Naive thymus-derived CD8-positive, alpha-beta T cell (primary cell): Measurements from ENCODE around the gene CFAP221. TPM values are rescaled to one million over a fixed set of nuclear protein-coding genes. Genes with fewer than 3 reads are reported as not detected.

Experiments
- ATAC-seq, 2 donors: fragments of 150-1000 bp; cut with Tn5 transposase in 1 of 2; sonication (Bioruptor Pico), chemical (Tn5 transposase) in 1 of 2; 1 replicate in 1 of 2; 2 replicates in 1 of 2; pipeline ENCODE4 v1.10.0; 2021; ENCODE audit warnings: mild to moderate bottlenecking in 2 of 2, moderate library complexity in 2 of 2
- POLR2A ChIA-PET: fragments of 350-600 bp; sonication (Branson Sonifier 250); formaldehyde crosslinking; loops from one replicate; lab custom pipeline; 2021; ENCODE audit warnings: antibody characterized with exemption; lab: Charles Lee
- DNase-seq, 10 donors: peaks; one replicate each; pipeline versions ENCODE4 v3.0.0 to v3.0.0-alpha.2; 2020 to 2022
- H3K27ac Mint-ChIP-seq, 10 donors: one replicate each; pipeline ENCODE4 v1.8.0; 2020 to 2022; ENCODE audit warnings: mild to moderate bottlenecking in 10 of 10, mixed read lengths in 10 of 10, moderate library complexity in 4 of 10, inconsistent platforms in 1 of 10
- H3K27me3 Mint-ChIP-seq, 5 donors: one replicate each; pipeline ENCODE4 v1.8.0; 2021 to 2022; ENCODE audit warnings: mixed read lengths in 5 of 5
- H3K36me3 Mint-ChIP-seq, 3 donors: one replicate each; pipeline ENCODE4 v1.8.0; 2020 to 2022; ENCODE audit warnings: mixed read lengths in 3 of 3, mild to moderate bottlenecking in 2 of 3, inconsistent platforms in 1 of 3
- H3K4me1 Mint-ChIP-seq, 4 donors: one replicate each; pipeline ENCODE4 v1.8.0; 2021 to 2022; ENCODE audit warnings: mixed read lengths in 4 of 4
- H3K4me3 Mint-ChIP-seq, 10 donors: one replicate each; pipeline ENCODE4 v1.8.0; 2020 to 2022; ENCODE audit warnings: mild to moderate bottlenecking in 10 of 10, mixed read lengths in 10 of 10, moderate library complexity in 6 of 10, inconsistent platforms in 1 of 10
- H3K9me3 Mint-ChIP-seq, 9 donors: one replicate each; pipeline ENCODE4 v1.8.0; 2020 to 2022; ENCODE audit warnings: mixed read lengths in 9 of 9, mild to moderate bottlenecking in 3 of 9, inconsistent platforms in 1 of 9, moderate library complexity in 1 of 9
- polyA plus RNA-seq, 3 donors: library from polyadenylated mRNA; unstranded; fragments of 300-500 nt; fragmentation: Illumina TruSeq; gene quantifications; one replicate each; pipeline ENCODE4 v1.2.3, GENCODE V29; 2021
- total RNA-seq, 8 experiments: library from RNA in 2 of 8; stranded (reverse) in 2 of 8; gene quantifications; one replicate each; pipeline ENCODE4 v1.2.3 and lab custom pipeline; 2021 to 2026

CFAP221 gene
- total and polyA plus RNA-seq, 5 experiments from 2014 or later = not detected

- H3K27me3 Mint-ChIP-seq = peaks cover 25 to 73% (median 34%) of the 10 kb centered on the region in 5 donors
- peaks cover 0 to 3% (median 0%) of the 10 kb centered on the region in 3 donors for H3K36me3 Mint-ChIP-seq
- POLR2A ChIA-PET = no interaction called here
- ATAC-seq = no peak
- no peak overlapping the region for H3K4me3 Mint-ChIP-seq
- H3K27ac Mint-ChIP-seq = no peak overlapping the region
- no peak for DNase-seq
- no peaks in the 10 kb centered on the region for H3K4me1 Mint-ChIP-seq
- peaks cover 0 to 2% (median 0%) of the 10 kb centered on the region in 9 donors for H3K9me3 Mint-ChIP-seq
Observed at GRCh38 chr2:119521433-119522050, 22.7 kb upstream of the CFAP221 start.

DNA sequence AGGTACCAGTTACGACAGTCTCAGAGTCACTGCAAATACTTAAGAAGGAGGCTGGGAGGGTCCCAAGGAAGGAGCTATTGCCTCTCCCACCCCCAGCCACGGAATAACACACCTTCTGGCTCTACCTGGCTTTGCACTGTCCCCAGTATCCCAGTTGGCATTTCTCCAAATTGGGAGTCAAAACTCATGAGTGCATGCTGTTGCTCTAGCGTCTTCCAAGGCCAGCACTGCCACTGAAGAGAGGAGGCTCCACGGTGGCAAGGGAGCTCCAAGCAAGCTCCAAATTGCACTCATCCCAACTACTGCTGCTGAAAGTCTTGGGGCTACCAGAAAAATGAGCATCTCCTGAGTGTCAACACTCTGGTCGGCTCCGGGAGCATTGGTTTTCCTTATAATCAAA, 21.6 kb upstream of the CFAP221 start:
- Mint-ChIP-seq H3K27ac (peak overlapping the region in 1 of 10 donors; percentile 19), H3K4me3 (no peak overlapping the region), H3K27me3 (peaks cover 24 to 74% (median 44%) of the 10 kb centered on the region in 5 donors), H3K9me3 (peaks cover 0 to 3% (median 0%) of the 10 kb centered on the region in 9 donors), H3K4me1 (no peaks in the 10 kb centered on the region), H3K36me3 (peaks cover 0 to 3% (median 0%) of the 10 kb centered on the region in 3 donors)
- no peak for DNase-seq
- ATAC-seq = no peak
- POLR2A ChIA-PET = no interaction called here

DNA sequence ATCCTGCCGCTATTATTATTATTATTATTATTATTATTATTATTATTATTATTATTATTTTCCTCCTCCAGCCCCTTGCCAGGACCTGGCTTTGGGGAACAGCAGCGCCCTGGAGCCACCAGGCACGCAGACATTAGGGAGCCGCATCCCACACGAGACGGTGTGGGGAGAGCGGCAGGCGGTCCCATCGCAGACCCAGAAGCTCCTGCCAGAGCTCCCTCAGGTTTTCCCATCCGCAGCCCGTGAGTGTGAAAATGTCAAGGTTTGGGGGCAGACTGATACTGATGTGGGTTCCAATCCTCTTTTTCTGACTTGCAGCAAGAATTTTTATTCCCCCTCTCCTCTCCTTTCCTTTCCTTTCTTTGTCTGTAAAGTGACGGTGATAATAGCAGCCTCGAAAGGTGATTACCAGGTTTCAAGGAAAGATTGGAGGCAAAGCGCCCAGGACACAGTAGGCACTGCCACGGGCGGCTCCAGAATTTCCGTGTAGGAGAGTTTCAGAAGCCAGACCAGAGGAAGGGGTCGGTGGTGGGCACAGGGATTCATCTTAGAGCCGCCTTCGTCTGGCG, 20.8 kb upstream of the CFAP221 start:
- Mint-ChIP-seq H3K4me1 (no peaks in the 10 kb centered on the region), H3K27me3 (peaks cover 22 to 74% (median 44%) of the 10 kb centered on the region in 5 donors), H3K9me3 (peaks cover 0 to 4% (median 0%) of the 10 kb centered on the region in 9 donors), H3K27ac (no peak overlapping the region), H3K36me3 (peaks cover 0 to 3% (median 0%) of the 10 kb centered on the region in 3 donors), H3K4me3 (no peak overlapping the region)
- no peak for DNase-seq
- POLR2A ChIA-PET = no interaction called here
- no peak for ATAC-seq

GRCh38 chr2:119523952-119524694, 20.1 kb upstream of the CFAP221 start, which contains the start of gene SCTR:
SCTR (minus strand) TSS chr2:119524483; CDS start chr2:119524226, 257 bp downstream.
- DNase-seq (no peak), ATAC-seq (no peak)
- H3K36me3 Mint-ChIP-seq = peaks cover 0 to 3% (median 0%) of the 10 kb centered on the region in 3 donors
- peaks cover 0 to 9% (median 0%) of the 10 kb centered on the region in 9 donors for H3K9me3 Mint-ChIP-seq
- POLR2A ChIA-PET = no interaction called here
- peak within 1 kb of the TSS in 3 of 10 donors; percentile 12 to 81 (median 40) for H3K27ac Mint-ChIP-seq
- H3K4me1 Mint-ChIP-seq = no peaks in the 10 kb centered on the region
- no peak within 1 kb of the TSS for H3K4me3 Mint-ChIP-seq
- peaks cover 23 to 79% (median 43%) of the 10 kb centered on the region in 5 donors for H3K27me3 Mint-ChIP-seq

GRCh38 chr2:119525614-119526013, 18.6 kb upstream of the CFAP221 start:
- Mint-ChIP-seq H3K36me3 (peaks cover 0 to 3% (median 0%) of the 10 kb centered on the region in 3 donors), H3K9me3 (peaks cover 0 to 16% (median 1%) of the 10 kb centered on the region in 9 donors), H3K27ac (no peak overlapping the region), H3K4me3 (no peak overlapping the region), H3K4me1 (no peaks in the 10 kb centered on the region), H3K27me3 (peaks cover 22 to 79% (median 43%) of the 10 kb centered on the region in 5 donors)
- DNase-seq = no peak
- ATAC-seq = no peak
- POLR2A ChIA-PET = no interaction called here

- Mint-ChIP-seq H3K27me3 (peaks cover 19 to 57% (median 42%) of the 10 kb centered on the region in 5 donors), H3K9me3 (peaks cover 4 to 34% (median 21%) of the 10 kb centered on the region in 9 donors)
- POLR2A ChIA-PET = no interaction called here
Observed at GRCh38 chr2:119527999-119528398, 16.2 kb upstream of the CFAP221 start.

DNA sequence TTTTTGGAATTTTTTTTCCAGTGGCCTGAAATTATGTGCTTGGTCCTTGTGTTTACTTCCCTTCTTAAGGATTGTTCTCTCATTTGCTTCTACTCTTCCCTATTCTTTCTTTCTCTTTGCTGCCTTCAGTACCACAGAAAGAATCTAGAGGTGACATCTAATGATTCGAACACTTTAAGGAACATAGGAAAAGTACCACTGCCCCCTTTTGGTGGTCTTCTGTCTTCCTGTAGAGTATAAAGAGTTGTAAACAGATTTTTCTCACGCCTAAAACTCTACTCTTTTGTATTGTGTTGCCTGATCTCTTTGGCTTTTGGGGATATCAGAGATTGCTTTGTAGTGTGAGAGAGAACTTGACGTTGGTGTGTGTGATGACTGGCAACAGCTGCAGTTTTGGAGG, 13.0 kb upstream of the CFAP221 start:
- DNase-seq (no peak), ATAC-seq (no peak)
- peaks cover 4 to 62% (median 28%) of the 10 kb centered on the region in 9 donors for H3K9me3 Mint-ChIP-seq
- peaks cover 0 to 37% (median 0%) of the 10 kb centered on the region in 3 donors for H3K36me3 Mint-ChIP-seq
- no peaks in the 10 kb centered on the region for H3K4me1 Mint-ChIP-seq
- no peak overlapping the region for H3K4me3 Mint-ChIP-seq
- peaks cover 9 to 28% (median 24%) of the 10 kb centered on the region in 5 donors for H3K27me3 Mint-ChIP-seq
- no peak overlapping the region for H3K27ac Mint-ChIP-seq
- POLR2A ChIA-PET = no interaction called here

More at GRCh38 chr2:119527999-119528398, 16.2 kb upstream of the CFAP221 start:
- H3K36me3 Mint-ChIP-seq = peaks cover 0 to 16% (median under 1%) of the 10 kb centered on the region in 3 donors
- H3K4me1 Mint-ChIP-seq = no peaks in the 10 kb centered on the region
- H3K4me3 Mint-ChIP-seq = no peak overlapping the region
- DNase-seq = no peak
- ATAC-seq = no peak
- H3K27ac Mint-ChIP-seq = no peak overlapping the region

DNA sequence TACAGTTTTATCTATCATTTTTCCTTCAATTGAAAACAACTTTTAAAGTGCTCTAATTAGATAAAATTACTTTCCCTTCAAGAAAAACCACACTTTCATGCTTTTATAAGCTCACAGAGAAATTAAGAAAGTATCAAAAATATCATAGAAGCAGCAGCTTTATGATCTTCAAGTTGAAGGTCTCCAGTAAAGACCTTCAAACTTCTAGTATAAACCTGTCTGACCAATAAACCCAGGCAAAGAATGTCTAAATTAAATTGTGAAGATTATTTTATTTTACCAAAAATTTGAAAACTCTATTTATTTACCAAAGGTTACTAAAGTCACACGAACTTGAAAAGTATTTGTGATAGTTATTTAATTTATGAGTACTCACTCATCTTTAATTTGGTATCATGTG, 10.7 kb upstream of the CFAP221 start:
- POLR2A ChIA-PET = no interaction called here
- Mint-ChIP-seq H3K4me1 (no peaks in the 10 kb centered on the region), H3K36me3 (peaks cover 0 to 37% (median 0%) of the 10 kb centered on the region in 3 donors), H3K27ac (no peak overlapping the region), H3K4me3 (no peak overlapping the region), H3K9me3 (peaks cover 4 to 64% (median 28%) of the 10 kb centered on the region in 9 donors), H3K27me3 (peaks cover 2 to 22% (median 7%) of the 10 kb centered on the region in 5 donors)
- DNase-seq = no peak
- ATAC-seq = no peak

GRCh38 chr2:119536211-119536610, 8.0 kb upstream of the CFAP221 start:
- no peak overlapping the region for H3K27ac Mint-ChIP-seq
- ATAC-seq (no peak), DNase-seq (no peak)
- H3K4me1 Mint-ChIP-seq = no peaks in the 10 kb centered on the region
- H3K36me3 Mint-ChIP-seq = peaks cover 0 to 36% (median 0%) of the 10 kb centered on the region in 3 donors
- H3K27me3 Mint-ChIP-seq = peaks cover 13 to 28% (median 14%) of the 10 kb centered on the region in 5 donors
- POLR2A ChIA-PET = no interaction called here
- peaks cover 5 to 70% (median 25%) of the 10 kb centered on the region in 9 donors for H3K9me3 Mint-ChIP-seq
- no peak overlapping the region for H3K4me3 Mint-ChIP-seq

DNA sequence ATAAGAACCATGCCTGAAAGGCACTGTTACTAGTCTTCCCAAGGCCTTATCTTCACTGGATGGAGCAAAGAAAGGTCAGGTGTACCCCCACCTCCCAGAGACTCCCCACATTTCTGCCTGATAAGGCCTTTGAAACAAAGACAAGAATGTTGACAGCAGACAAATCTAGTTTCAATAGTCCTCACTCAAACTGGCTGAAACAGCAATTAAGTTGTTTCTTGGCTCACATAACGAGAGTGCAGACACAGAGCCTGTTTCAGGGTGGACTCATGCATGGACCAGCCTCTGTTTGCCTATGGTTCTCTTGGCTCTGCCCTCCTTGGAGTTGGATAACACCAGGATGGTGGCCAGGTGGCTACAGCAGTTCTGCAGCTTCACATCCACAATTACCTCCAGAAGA, 7.5 kb upstream of the CFAP221 start:
- no peak overlapping the region for H3K4me3 Mint-ChIP-seq
- H3K27ac Mint-ChIP-seq = no peak overlapping the region
- POLR2A ChIA-PET = no interaction called here
- ATAC-seq (no peak), DNase-seq (no peak)
- H3K36me3 Mint-ChIP-seq = peaks cover 0 to 31% (median 0%) of the 10 kb centered on the region in 3 donors
- peaks cover 16 to 30% (median 19%) of the 10 kb centered on the region in 5 donors for H3K27me3 Mint-ChIP-seq
- peaks cover 2 to 65% (median 25%) of the 10 kb centered on the region in 9 donors for H3K9me3 Mint-ChIP-seq
- H3K4me1 Mint-ChIP-seq = no peaks in the 10 kb centered on the region

- H3K9me3 Mint-ChIP-seq = peaks cover 2 to 54% (median 17%) of the 10 kb centered on the region in 9 donors
- POLR2A ChIA-PET = no interaction called here
- peaks cover 0 to 22% (median 0%) of the 10 kb centered on the region in 3 donors for H3K36me3 Mint-ChIP-seq
- no peaks in the 10 kb centered on the region for H3K4me1 Mint-ChIP-seq
- peaks cover 19 to 37% (median 29%) of the 10 kb centered on the region in 5 donors for H3K27me3 Mint-ChIP-seq
- ATAC-seq (no peak), DNase-seq (no peak)
- no peak overlapping the region for H3K4me3 Mint-ChIP-seq
- no peak overlapping the region for H3K27ac Mint-ChIP-seq
Observed at GRCh38 chr2:119537792-119538191, 6.5 kb upstream of the CFAP221 start.

- Mint-ChIP-seq H3K27ac (no peak overlapping the region), H3K4me1 (peaks cover 2 to 13% (median 7%) of the 10 kb centered on the region in 4 donors), H3K4me3 (no peak overlapping the region), H3K27me3 (peaks cover 38 to 64% (median 57%) of the 10 kb centered on the region in 5 donors), H3K36me3 (peaks cover 0 to 4% (median 0%) of the 10 kb centered on the region in 3 donors), H3K9me3 (peaks cover 0 to 28% (median 5%) of the 10 kb centered on the region in 9 donors)
- DNase-seq (no peak), ATAC-seq (no peak)
- POLR2A ChIA-PET = no interaction called here
Observed at GRCh38 chr2:119541476-119541875, 2.8 kb upstream of the CFAP221 start.
